Right lobe of liver (tissue), 6 donors: ENCODE data around the gene HOXB8. TPM values are rescaled to one million over a fixed set of nuclear protein-coding genes. Genes with fewer than 3 reads are reported as not detected.

ENCODE experiments used
- ATAC-seq, 4 donors: fragments of 200-7000 bp; cut with Tn5 transposase; one replicate each; pipeline ENCODE4 v1.9.1; 2020; ENCODE audit warnings: mild to moderate bottlenecking in 4 of 4, moderate library complexity in 4 of 4
- DNase-seq, 3 donors: peaks; one replicate each; pipeline ENCODE4 v3.0.0-alpha.2; 2020
- H3K27ac ChIP-seq, 3 donors: fragments of 200-600 bp; one replicate each; pipeline ENCODE4 v1.8.0; 2022
- H3K27me3 ChIP-seq, 2 donors: fragments of 200-600 bp; one replicate each; pipeline ENCODE4 v1.8.0; 2022
- H3K36me3 ChIP-seq, 4 donors: fragments of 200-600 bp; sonication (generic) in 1 of 4; one replicate each; pipeline versions ENCODE4 v1.5.1 to v1.8.0; 2017 to 2022; ENCODE audit warnings: control low read depth in 1 of 4
- H3K4me1 ChIP-seq, 4 donors: fragments of 200-600 bp; sonication (generic) in 1 of 4; one replicate each; pipeline versions ENCODE4 v1.5.1 to v1.8.0; 2017 to 2022; ENCODE audit warnings: control low read depth in 1 of 4
- H3K4me3 ChIP-seq, 3 donors: fragments of 200-600 bp; one replicate each; pipeline ENCODE4 v1.8.0; 2022
- H3K9me3 ChIP-seq, 4 donors: fragments of 200-600 bp; sonication (generic) in 1 of 4; one replicate each; pipeline versions ENCODE4 v1.5.1 to v1.8.0; 2017 to 2022; ENCODE audit warnings: control low read depth in 1 of 4
- CTCF ChIP-seq, 4 donors: fragments of 200-600 bp in 3 of 4; fragments of 450-650 bp in 1 of 4; IDR thresholded peaks; one replicate each; pipeline versions ENCODE4 v1.5.1 to v1.8.0; 2016 to 2022; ENCODE audit warnings: antibody characterized with exemption in 4 of 4, mild to moderate bottlenecking in 2 of 4
- POLR2A ChIP-seq: fragments of 450-650 bp; IDR thresholded peaks from one replicate; pipeline ENCODE4 v1.6.1; 2017; ENCODE audit warnings: antibody characterized with exemption, mild to moderate bottlenecking
- WGBS: methylation state at CpG from one replicate; pipeline ENCODE4 v1.1.6; 2018; ENCODE audit warnings: low coverage, low lambda C conversion rate; ENCODE audit not compliant: insufficient coverage; ENCODE audit errors: missing lambda C conversion rate; 5-methylcytosine and 5-hydroxymethylcytosine counted together
- intact Hi-C, 2 donors: fragments of 100-400 bp; cut with DNase I; formaldehyde crosslinking; loops; one replicate each; pipeline versions ENCODE4 v1.11.2 to v1.14.1; 2022
- total RNA-seq, 6 experiments: library from RNA; depleted of rRNA in 2 of 6; stranded (reverse); fragments of >200 nt in 2 of 6; fragmentation: NEBNext Ultra II Directional in 3 of 6; extraction: Animal tissue kit (Norgen Biotek cat#: 25700) in 3 of 6; gene quantifications; one replicate each; pipeline versions ENCODE4 v1.1.0 to v1.2.4, GENCODE V29; 2016 to 2023
- donor health status: DM: no; HTN: yes; CAD: no.
- donor health status: DM: no; HTN: no; CAD: no.
- donor health status: DM: no; HTN: no; CAD: no.
- donor health status: DM: no; HTN: yes; CAD: no.
- donor health status: DM: no; HTN: yes; CAD: no.

HOXB8 gene
- total RNA-seq, 6 experiments from 2014 or later, result not detected

GRCh38 chr17:48599354-48599753, 15.7 kb downstream of the HOXB8 start:
- DNase-seq (no peak), ATAC-seq (no peak)
- H3K4me3 ChIP-seq, result no peak overlapping the region
- H3K27ac ChIP-seq, result no peak overlapping the region
- WGBS, result 60% methylated on average over 5 of the region's 5 CpGs
- H3K27me3 ChIP-seq, result peaks cover 0 to 49% of the 10 kb centered on the region in 2 donors
- no peaks in the 10 kb centered on the region for H3K36me3 ChIP-seq
- intact Hi-C loops, result no loop called here
- no peaks in the 10 kb centered on the region for H3K9me3 ChIP-seq
- peaks cover 0 to 23% (median 0%) of the 10 kb centered on the region in 4 donors for H3K4me1 ChIP-seq
- TF ChIP-seq POLR2A (no peak), CTCF (IDR thresholded peaks at IDR 0.05) (no peak)

- Histone ChIP-seq H3K4me3 (no peak overlapping the region), H3K36me3 (no peaks in the 10 kb centered on the region), H3K4me1 (peaks cover 0 to 23% (median 0%) of the 10 kb centered on the region in 4 donors), H3K27me3 (peaks cover 0 to 47% of the 10 kb centered on the region in 2 donors), H3K27ac (no peak overlapping the region), H3K9me3 (no peaks in the 10 kb centered on the region)
- intact Hi-C loops, result no loop called here
- no peak for TF ChIP-seq POLR2A
- no peak for TF ChIP-seq CTCF (IDR thresholded peaks at IDR 0.05)
- 5% methylated on average over 4 of the region's 7 CpGs for WGBS
- ATAC-seq (no peak), DNase-seq (no peak)
Observed at GRCh38 chr17:48598736-48599135, 16.4 kb downstream of the HOXB8 start.

GRCh38 chr17:48597778-48598631, 17.1 kb downstream of the HOXB8 start:
- no peak for TF ChIP-seq POLR2A
- no peak for TF ChIP-seq CTCF (IDR thresholded peaks at IDR 0.05)
- 4% methylated on average over 23 of the region's 68 CpGs for WGBS
- DNase-seq (no peak), ATAC-seq (peak; percentile 16 to 48 (median 42))
- Histone ChIP-seq H3K27ac (peak overlapping the region in 2 of 3 donors; percentile 46 to 53), H3K9me3 (no peaks in the 10 kb centered on the region), H3K27me3 (peaks cover 0 to 45% of the 10 kb centered on the region in 2 donors), H3K4me1 (peaks cover 0 to 23% (median 0%) of the 10 kb centered on the region in 4 donors), H3K36me3 (no peaks in the 10 kb centered on the region), H3K4me3 (peak overlapping the region; percentile 36 to 48 (median 36))
- intact Hi-C loops, result no loop called here

GRCh38 chr17:48597528-48597777, 17.6 kb downstream of the HOXB8 start:
- intact Hi-C loops, result no loop called here
- no CpG with 5 or more reads among the region's 16 CpGs for WGBS
- no peaks in the 10 kb centered on the region for H3K9me3 ChIP-seq
- ATAC-seq (no peak), DNase-seq (no peak)
- H3K4me3 ChIP-seq, result peak overlapping the region; percentile 36 to 48 (median 36)
- H3K4me1 ChIP-seq, result peaks cover 0 to 17% (median 0%) of the 10 kb centered on the region in 4 donors
- H3K27ac ChIP-seq, result peak overlapping the region in 2 of 3 donors; percentile 46 to 53
- H3K27me3 ChIP-seq, result peaks cover 0 to 48% of the 10 kb centered on the region in 2 donors
- no peak for TF ChIP-seq CTCF (IDR thresholded peaks at IDR 0.05)
- TF ChIP-seq POLR2A, result no peak
- no peaks in the 10 kb centered on the region for H3K36me3 ChIP-seq
